ENCODE results near the gene FRMD8.

Gene FRMD8

GRCh38 chr11:65381716-65382032, 4.8 kb upstream of the FRMD8 start:
- no peak for TF ChIP-seq CTCF (IDR thresholded peaks at IDR 0.05; ENCODE audit: poor library complexity, severe bottlenecking)
- H3K4me1 ChIP-seq (ENCODE audit: insufficient read depth, poor library complexity, severe bottlenecking) = peaks cover 16% of the 10 kb centered on the region
- H3K9me3 ChIP-seq (ENCODE audit: severe bottlenecking) = no peaks in the 10 kb centered on the region
- H3K27me3 ChIP-seq (ENCODE audit: insufficient read depth, poor library complexity, severe bottlenecking) = no peaks in the 10 kb centered on the region
- peak overlapping the region; percentile 2 for H3K4me3 ChIP-seq (ENCODE audit: severe bottlenecking)
- DNase-seq (ENCODE audit: low spot score) (no peak), ATAC-seq (ENCODE audit: low read depth) (peak; percentile 32; the same call in 2 of the 3 replicates)
- H3K36me3 ChIP-seq (ENCODE audit: low read depth) = no peaks in the 10 kb centered on the region
- H3K27ac ChIP-seq (ENCODE audit: poor library complexity, severe bottlenecking) = peak overlapping the region; percentile 97

- DNase-seq (ENCODE audit: low spot score) (peak; percentile 99), ATAC-seq (ENCODE audit: low read depth) (peak; percentile 80)
- peak within 1 kb of the TSS; percentile 97 for H3K27ac ChIP-seq (ENCODE audit: poor library complexity, severe bottlenecking)
- no peaks in the 10 kb centered on the region for H3K36me3 ChIP-seq (ENCODE audit: low read depth)
- no peaks in the 10 kb centered on the region for H3K9me3 ChIP-seq (ENCODE audit: severe bottlenecking)
- peak; percentile 89 for TF ChIP-seq CTCF (IDR thresholded peaks at IDR 0.05; ENCODE audit: poor library complexity, severe bottlenecking)
- H3K4me1 ChIP-seq (ENCODE audit: insufficient read depth, poor library complexity, severe bottlenecking) = peaks cover 16% of the 10 kb centered on the region
- no peaks in the 10 kb centered on the region for H3K27me3 ChIP-seq (ENCODE audit: insufficient read depth, poor library complexity, severe bottlenecking)
- H3K4me3 ChIP-seq (ENCODE audit: severe bottlenecking) = peak within 1 kb of the TSS; percentile 2
Observed at GRCh38 chr11:65382033-65382803, 4.2 kb upstream of the FRMD8 start, which contains the start of gene SLC25A45. Gene SLC25A45 (minus strand): TSS chr11:65382646. CDS start chr11:65381951, 695 bp downstream.

GRCh38 chr11:65382804-65383368, 3.6 kb upstream of the FRMD8 start:
- Histone ChIP-seq H3K9me3 (ENCODE audit: severe bottlenecking) (no peaks in the 10 kb centered on the region), H3K36me3 (ENCODE audit: low read depth) (no peaks in the 10 kb centered on the region), H3K27me3 (ENCODE audit: insufficient read depth, poor library complexity, severe bottlenecking) (no peaks in the 10 kb centered on the region), H3K27ac (ENCODE audit: poor library complexity, severe bottlenecking) (peak overlapping the region; percentile 97), H3K4me3 (ENCODE audit: severe bottlenecking) (peak overlapping the region; percentile 1), H3K4me1 (ENCODE audit: insufficient read depth, poor library complexity, severe bottlenecking) (peaks cover 16% of the 10 kb centered on the region)
- peak; percentile 94 for DNase-seq (ENCODE audit: low spot score)
- ATAC-seq (ENCODE audit: low read depth) = no peak
- no peak for TF ChIP-seq CTCF (IDR thresholded peaks at IDR 0.05; ENCODE audit: poor library complexity, severe bottlenecking)

GRCh38 chr11:65383778-65384177, 2.7 kb upstream of the FRMD8 start:
- ATAC-seq (ENCODE audit: low read depth) = no peak
- Histone ChIP-seq H3K27ac (ENCODE audit: poor library complexity, severe bottlenecking) (peak overlapping the region; percentile 97), H3K36me3 (ENCODE audit: low read depth) (no peaks in the 10 kb centered on the region), H3K9me3 (ENCODE audit: severe bottlenecking) (no peaks in the 10 kb centered on the region), H3K27me3 (ENCODE audit: insufficient read depth, poor library complexity, severe bottlenecking) (no peaks in the 10 kb centered on the region), H3K4me3 (ENCODE audit: severe bottlenecking) (no peak overlapping the region), H3K4me1 (ENCODE audit: insufficient read depth, poor library complexity, severe bottlenecking) (peaks cover 19% of the 10 kb centered on the region)
- no peak for DNase-seq (ENCODE audit: low spot score)
- no peak for TF ChIP-seq CTCF (IDR thresholded peaks at IDR 0.05; ENCODE audit: poor library complexity, severe bottlenecking)

All from RWPE2 (cell line).